COR-L47 (cell line): ENCODE measurements around the gene NCDN.

ENCODE experiments used
- DNase-seq: peaks from one replicate; lab custom pipeline; 2025; lab: John Stamatoyannopoulos, UW

Gene NCDN

GRCh38 chr1:35555212-35555584 is 2.4 kb upstream of the NCDN start:
- DNase-seq, result no peak

GRCh38 chr1:35555601-35556477 is 1.8 kb upstream of the NCDN start:
- peak; percentile 63 for DNase-seq

GRCh38 chr1:35556484-35557117 is 998 bp upstream of the NCDN start:
- DNase-seq, result no peak

GRCh38 chr1:35557118-35557610 is 435 bp upstream of the NCDN start, which contains the start of gene KIAA0319L:
Gene KIAA0319L, minus strand, starts transcription at chr1:35557403. Its CDS starts 2,912 bp downstream, at chr1:35554491.
- peak; percentile 81 for DNase-seq

- no peak for DNase-seq
These were observed 1.0 kb downstream of the NCDN start for GRCh38 chr1:35558374-35559316.

GRCh38 chr1:35559317-35559944 is 1.8 kb downstream of the NCDN start:
- DNase-seq, result no peak

GRCh38 chr1:35560256-35561225 is 2.9 kb downstream of the NCDN start:
- no peak for DNase-seq

- DNase-seq, result no peak
These were observed 3.8 kb downstream of the NCDN start for GRCh38 chr1:35561297-35561971.

GRCh38 chr1:35561972-35562680 is 4.5 kb downstream of the NCDN start:
- no peak for DNase-seq

- DNase-seq, result no peak
These were observed 5.6 kb downstream of the NCDN start for GRCh38 chr1:35563166-35563565.

- DNase-seq, result peak; percentile 69
These were observed 6.7 kb downstream of the NCDN start for GRCh38 chr1:35564037-35564883.

GRCh38 chr1:35564884-35565741 is 7.5 kb downstream of the NCDN start:
- DNase-seq, result no peak

GRCh38 chr1:35565742-35566133 is 8.1 kb downstream of the NCDN start:
- no peak for DNase-seq

GRCh38 chr1:35567947-35568558 is 10.5 kb downstream of the NCDN start:
- DNase-seq, result no peak

GRCh38 chr1:35568975-35569395 is 11.4 kb downstream of the NCDN start:
- peak; percentile 44 for DNase-seq

- DNase-seq, result no peak
These were observed 12.3 kb downstream of the NCDN start for GRCh38 chr1:35569936-35570335.
